ENCODE results near the gene WDR13. TPM values are rescaled to one million over a fixed set of nuclear protein-coding genes. Genes with fewer than 3 reads are reported as not detected.

WDR13 gene
- total RNA-seq, 4 donors from 2014 or later = 71.1 to 105 (median 93.2) TPM

DNA sequence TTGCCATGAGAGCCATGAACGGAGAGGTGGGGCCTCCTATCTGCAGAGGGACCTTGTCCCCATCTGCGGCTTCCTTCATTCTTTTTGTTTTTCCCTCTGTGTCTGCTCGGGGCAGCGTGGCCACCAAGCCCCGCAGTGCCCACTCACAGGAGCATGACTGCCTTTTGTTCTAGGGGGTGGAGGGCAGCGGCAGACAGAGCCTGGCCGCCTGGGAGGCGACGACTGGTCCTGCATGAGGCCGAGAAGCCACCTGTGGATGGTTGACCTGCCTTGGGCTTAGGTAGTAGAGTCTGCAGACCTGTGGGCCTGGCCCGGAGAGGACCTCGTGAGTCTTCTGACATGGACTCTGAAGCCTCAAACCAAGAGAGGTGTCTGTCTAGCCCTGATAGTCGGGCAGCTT, 21.6 kb upstream of the WDR13 start:
- peaks cover 21% of the 10 kb centered on the region for H3K4me1 ChIP-seq
- 81% methylated on average over 13 of the region's 13 CpGs for WGBS
- no peaks in the 10 kb centered on the region for H3K27me3 ChIP-seq
- TF ChIP-seq POLR2AphosphoS5 (IDR thresholded peaks at IDR 0.05) (no peak), POLR2A (IDR thresholded peaks at IDR 0.05) (no peak), CTCF (IDR thresholded peaks at IDR 0.05) (no peak), EP300 (IDR thresholded peaks at IDR 0.05) (no peak)
- H3K4me3 ChIP-seq = peak overlapping the region; percentile 67
- no peak for DNase-seq (ENCODE audit: low spot score in 2 of 2)
- peaks cover 25% of the 10 kb centered on the region for H3K36me3 ChIP-seq
- H3K27ac ChIP-seq = peak overlapping the region; percentile 99
- no peaks in the 10 kb centered on the region for H3K9me3 ChIP-seq

DNA sequence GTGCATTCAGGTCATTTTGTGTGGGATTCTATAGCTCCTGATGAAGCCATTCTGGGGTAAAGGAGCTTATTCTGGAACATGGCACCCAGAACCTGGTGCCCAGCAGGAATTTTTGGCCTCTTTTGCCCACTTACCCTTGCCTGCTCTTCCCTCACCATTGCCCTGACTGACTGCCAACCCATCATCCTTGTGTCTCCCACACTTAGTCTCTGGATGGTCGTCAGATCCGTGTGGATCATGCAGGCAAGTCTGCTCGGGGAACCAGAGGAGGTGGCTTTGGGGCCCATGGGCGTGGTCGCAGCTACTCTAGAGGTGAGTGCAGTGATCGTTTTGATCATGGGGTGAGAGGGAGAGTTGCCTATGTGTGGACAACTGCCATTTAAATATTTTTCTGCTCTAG, 21.2 kb upstream of the WDR13 start:
- DNase-seq (ENCODE audit: low spot score in 2 of 2) = no peak
- H3K27me3 ChIP-seq = no peaks in the 10 kb centered on the region
- H3K27ac ChIP-seq = peak overlapping the region; percentile 99
- no peak for TF ChIP-seq POLR2AphosphoS5 (IDR thresholded peaks at IDR 0.05)
- TF ChIP-seq CTCF (IDR thresholded peaks at IDR 0.05) = no peak
- no peak for TF ChIP-seq POLR2A (IDR thresholded peaks at IDR 0.05)
- no peak for TF ChIP-seq EP300 (IDR thresholded peaks at IDR 0.05)
- WGBS = 56% methylated on average over 6 of the region's 6 CpGs
- peaks cover 21% of the 10 kb centered on the region for H3K4me1 ChIP-seq
- H3K36me3 ChIP-seq = peaks cover 25% of the 10 kb centered on the region
- H3K4me3 ChIP-seq = peak overlapping the region; percentile 67
- no peaks in the 10 kb centered on the region for H3K9me3 ChIP-seq

DNA sequence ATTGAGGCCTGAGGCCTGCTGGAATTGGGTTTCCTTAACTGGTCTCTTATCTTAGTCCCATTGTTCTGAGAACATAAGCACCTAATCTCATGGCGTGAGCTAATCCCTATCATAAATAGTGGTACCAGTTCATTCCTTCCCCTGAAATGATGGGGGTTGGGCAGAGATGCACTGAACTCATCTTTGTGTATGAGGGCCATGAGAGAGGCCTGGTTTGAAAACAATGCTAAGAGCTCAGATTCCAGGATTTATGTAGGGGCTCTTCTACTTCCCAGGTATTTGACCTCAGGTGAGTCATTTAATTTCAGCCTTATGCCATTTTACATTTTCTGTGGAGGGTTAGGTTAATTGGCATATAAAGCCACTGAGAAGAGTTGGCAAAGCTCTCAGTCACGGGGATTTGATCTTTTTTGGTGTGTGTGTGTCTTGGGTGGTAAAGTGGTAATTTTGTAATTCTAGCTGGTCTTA, 18.6 kb upstream of the WDR13 start:
- peaks cover 20% of the 10 kb centered on the region for H3K4me1 ChIP-seq
- no peaks in the 10 kb centered on the region for H3K9me3 ChIP-seq
- no peak overlapping the region for H3K4me3 ChIP-seq
- no peaks in the 10 kb centered on the region for H3K27me3 ChIP-seq
- 64% methylated on average over 2 of the region's 2 CpGs for WGBS
- H3K36me3 ChIP-seq = peaks cover 25% of the 10 kb centered on the region
- DNase-seq (ENCODE audit: low spot score in 2 of 2) = no peak
- no peak overlapping the region for H3K27ac ChIP-seq
- TF ChIP-seq POLR2A (IDR thresholded peaks at IDR 0.05) = no peak
- no peak for TF ChIP-seq EP300 (IDR thresholded peaks at IDR 0.05)
- no peak for TF ChIP-seq POLR2AphosphoS5 (IDR thresholded peaks at IDR 0.05)
- no peak for TF ChIP-seq CTCF (IDR thresholded peaks at IDR 0.05)

- H3K4me3 ChIP-seq = no peak overlapping the region
- peaks cover 25% of the 10 kb centered on the region for H3K36me3 ChIP-seq
- 38% methylated on average over 3 of the region's 3 CpGs for WGBS
- no peak overlapping the region for H3K27ac ChIP-seq
- H3K4me1 ChIP-seq = peaks cover 18% of the 10 kb centered on the region
- TF ChIP-seq POLR2A (IDR thresholded peaks at IDR 0.05) = no peak
- TF ChIP-seq CTCF (IDR thresholded peaks at IDR 0.05) = no peak
- TF ChIP-seq POLR2AphosphoS5 (IDR thresholded peaks at IDR 0.05) = no peak
- TF ChIP-seq EP300 (IDR thresholded peaks at IDR 0.05) = no peak
- H3K27me3 ChIP-seq = no peaks in the 10 kb centered on the region
- H3K9me3 ChIP-seq = no peaks in the 10 kb centered on the region
- DNase-seq (ENCODE audit: low spot score in 2 of 2) = no peak
Measured at GRCh38 chrX:48579259-48579658, 18.0 kb upstream of the WDR13 start.

GRCh38 chrX:48580662-48581061, 16.6 kb upstream of the WDR13 start:
- H3K9me3 ChIP-seq = no peaks in the 10 kb centered on the region
- H3K27ac ChIP-seq = peak overlapping the region; percentile 29
- peaks cover 21% of the 10 kb centered on the region for H3K36me3 ChIP-seq
- no peak overlapping the region for H3K4me3 ChIP-seq
- DNase-seq (ENCODE audit: low spot score in 2 of 2) = no peak
- no peak for TF ChIP-seq CTCF (IDR thresholded peaks at IDR 0.05)
- TF ChIP-seq EP300 (IDR thresholded peaks at IDR 0.05) = no peak
- no peak for TF ChIP-seq POLR2A (IDR thresholded peaks at IDR 0.05)
- TF ChIP-seq POLR2AphosphoS5 (IDR thresholded peaks at IDR 0.05) = no peak
- WGBS = 55% methylated on average over 1 of the region's 1 CpG
- H3K27me3 ChIP-seq = no peaks in the 10 kb centered on the region
- H3K4me1 ChIP-seq = peaks cover 12% of the 10 kb centered on the region
